ENCODE measurements around the gene FHIP2A.
"Not testable (repeated sequence)": the region's sequence is repeated elsewhere in the genome, so short reads cannot be mapped to it uniquely, and the experiment has no call there.

The FHIP2A gene

DNA sequence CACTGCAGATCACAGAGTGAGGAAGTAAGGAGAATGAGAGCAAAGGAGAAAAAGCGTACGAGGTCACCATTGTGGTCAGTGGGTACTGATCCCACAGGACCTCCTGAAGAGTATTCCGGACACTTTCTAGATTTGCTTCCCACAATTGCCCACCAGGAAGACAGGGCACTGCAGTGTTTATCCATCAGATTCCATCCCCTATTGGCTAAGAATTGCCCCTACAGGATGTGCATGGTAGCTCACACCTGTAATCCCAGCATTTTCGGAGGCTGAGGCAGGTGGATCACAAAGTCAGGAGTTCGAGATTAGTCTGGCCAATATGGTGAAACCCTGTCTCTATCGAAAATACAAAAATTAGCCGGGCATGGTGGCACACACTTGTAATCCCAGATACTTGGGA lies 5.3 kb upstream of the FHIP2A start:
- no peak for DNase-seq

- DNase-seq, result no peak
Measured at GRCh38 chr10:114819322-114819721, 2.3 kb upstream of the FHIP2A start.

GRCh38 chr10:114821915-114822443 lies 399 bp downstream of the FHIP2A start:
- no peak for DNase-seq

- DNase-seq, result peak; percentile 39
Measured at GRCh38 chr10:114822444-114823076, 980 bp downstream of the FHIP2A start.

GRCh38 chr10:114823077-114823463 lies 1.5 kb downstream of the FHIP2A start:
- DNase-seq, result no peak

GRCh38 chr10:114824391-114824790 lies 2.8 kb downstream of the FHIP2A start:
- peak; percentile 4 for DNase-seq

DNA sequence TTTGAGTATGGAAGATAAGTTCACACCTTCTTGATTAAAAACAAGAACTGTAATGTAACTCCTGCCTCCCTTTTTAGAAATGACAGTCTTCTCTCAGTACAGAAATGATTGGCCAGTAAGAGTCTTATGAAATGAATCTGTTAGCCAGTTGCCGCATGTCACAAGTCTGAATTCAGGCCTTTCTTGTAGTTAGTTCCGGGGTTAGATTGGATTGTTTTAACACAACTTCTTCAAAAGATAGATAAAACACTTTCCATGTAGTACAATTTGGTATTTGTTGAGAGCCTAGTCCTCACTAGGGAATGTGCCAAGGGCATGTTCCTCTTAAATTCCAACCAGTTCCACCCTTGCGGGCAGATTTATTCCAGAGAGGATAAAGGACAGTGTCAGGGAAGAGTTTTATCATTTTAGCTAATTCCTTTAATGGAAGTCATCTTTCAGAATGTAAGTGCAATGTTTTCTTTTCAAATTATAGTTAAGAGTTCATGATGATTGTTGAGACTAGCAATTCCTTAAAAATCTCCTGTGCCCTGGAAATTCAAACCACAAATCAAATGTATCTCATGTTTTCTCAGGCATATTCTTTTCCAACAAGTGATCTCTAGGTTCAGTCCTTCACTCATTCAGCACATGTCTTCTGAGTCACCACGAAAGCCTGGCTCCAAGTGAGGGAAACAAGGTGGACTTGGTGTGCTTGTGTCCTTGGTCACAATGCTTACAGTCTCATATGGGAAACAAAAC lies 4.1 kb downstream of the FHIP2A start:
- peak; percentile 80 for DNase-seq

DNA sequence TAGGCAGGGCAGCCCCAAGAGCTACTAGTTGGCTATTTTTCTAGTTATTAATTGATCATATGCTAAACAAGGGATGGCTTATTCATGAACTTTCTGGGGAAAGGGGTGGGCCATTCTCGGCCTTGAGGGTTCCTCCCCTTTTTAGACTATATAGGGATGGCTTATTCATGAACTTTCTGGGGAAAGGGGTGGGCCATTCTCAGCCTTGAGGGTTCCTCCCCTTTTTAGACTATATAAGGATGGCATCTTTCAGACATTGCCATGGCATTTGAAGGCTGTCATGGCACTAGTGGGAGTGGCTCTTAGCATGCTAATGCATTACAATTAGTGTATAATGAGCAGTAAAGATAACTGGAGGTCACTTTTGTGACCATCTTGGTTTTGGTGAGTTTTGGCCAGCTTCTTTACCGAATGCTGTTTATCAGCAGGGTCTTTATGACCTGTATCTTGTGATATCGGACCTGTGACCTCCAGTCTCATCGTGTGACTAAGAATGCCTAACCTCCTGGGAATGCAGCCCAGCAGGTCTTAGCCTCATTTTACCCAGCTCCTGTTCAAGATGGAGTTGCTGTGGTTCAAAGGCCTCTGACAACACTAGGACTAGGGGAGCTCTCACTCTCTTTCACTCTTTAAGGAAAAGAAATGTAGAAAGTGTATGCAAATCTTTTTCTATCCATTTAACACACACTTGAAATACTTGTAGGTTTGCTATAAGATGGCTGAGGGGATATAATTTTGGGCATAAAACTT lies 7.8 kb downstream of the FHIP2A start:
- no peak for DNase-seq

- DNase-seq, result no peak
Measured at GRCh38 chr10:114831186-114831867, 9.7 kb downstream of the FHIP2A start.

GRCh38 chr10:114837690-114838089 lies 16.1 kb downstream of the FHIP2A start:
- DNase-seq, result no peak

DNA sequence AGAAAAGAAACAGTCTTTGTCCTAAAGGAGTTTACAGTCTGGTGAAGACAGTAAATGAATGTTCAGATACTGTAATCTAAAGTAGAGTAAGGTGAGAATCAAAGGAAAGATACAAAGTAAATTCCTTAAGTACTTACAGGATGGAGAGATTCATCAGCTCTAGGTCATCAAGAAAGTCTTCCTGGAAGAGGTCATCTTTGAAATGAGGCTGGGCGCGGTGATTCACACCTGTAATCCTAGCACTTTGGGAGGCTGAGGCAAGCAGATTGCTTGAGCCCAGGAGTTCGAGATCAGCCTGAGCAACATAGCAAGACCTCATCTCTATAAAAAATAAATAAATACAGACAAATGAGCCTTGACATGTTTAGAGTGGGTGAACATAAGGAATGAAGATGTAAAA lies 18.3 kb downstream of the FHIP2A start:
- DNase-seq, result peak; percentile 26

GRCh38 chr10:114845978-114846693 lies 24.6 kb downstream of the FHIP2A start:
- DNase-seq, result no peak

- DNase-seq, result not testable (repeated sequence)
Measured at GRCh38 chr10:114847517-114847916, 25.9 kb downstream of the FHIP2A start.

DNA sequence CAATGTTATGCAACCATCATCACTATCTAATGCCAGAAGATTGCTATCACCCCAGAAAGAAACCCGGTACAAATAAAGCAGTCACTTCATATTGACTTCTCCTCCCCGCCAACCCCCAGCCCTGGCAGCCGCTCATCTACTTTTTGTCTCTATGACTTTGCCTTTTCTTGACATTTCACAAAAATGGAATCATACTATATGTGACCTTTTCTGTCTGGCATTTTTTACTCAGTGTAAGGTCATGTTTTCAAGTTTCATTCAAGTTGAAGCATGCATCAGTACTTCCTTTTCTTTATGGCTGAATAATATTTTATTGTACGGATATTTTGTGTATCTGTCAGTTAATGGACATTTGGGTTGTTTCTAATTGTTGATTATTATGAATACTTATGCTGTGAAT lies 28.1 kb downstream of the FHIP2A start:
- no peak for DNase-seq

GRCh38 chr10:114850126-114850525 lies 28.5 kb downstream of the FHIP2A start:
- no peak for DNase-seq

DNA sequence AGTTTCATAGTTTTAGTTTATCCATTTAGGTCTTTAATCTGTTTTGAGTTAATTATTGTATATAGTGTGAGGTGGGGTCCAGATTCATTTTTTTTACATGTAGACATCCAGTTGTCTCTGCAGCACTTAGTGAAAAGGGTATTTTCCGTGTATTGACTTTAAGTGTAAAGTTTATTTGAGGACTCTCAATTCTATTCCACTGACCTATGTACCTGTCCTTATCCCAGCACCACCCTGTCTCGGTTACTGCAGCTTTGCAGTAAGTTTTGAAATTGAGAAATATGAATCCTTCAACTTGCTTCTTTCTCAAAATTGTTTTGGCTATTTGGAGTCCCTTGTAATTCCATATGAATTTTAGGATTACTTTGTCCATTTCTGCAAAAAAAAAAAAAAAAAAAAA lies 29.8 kb downstream of the FHIP2A start:
- DNase-seq, result no peak

DNA sequence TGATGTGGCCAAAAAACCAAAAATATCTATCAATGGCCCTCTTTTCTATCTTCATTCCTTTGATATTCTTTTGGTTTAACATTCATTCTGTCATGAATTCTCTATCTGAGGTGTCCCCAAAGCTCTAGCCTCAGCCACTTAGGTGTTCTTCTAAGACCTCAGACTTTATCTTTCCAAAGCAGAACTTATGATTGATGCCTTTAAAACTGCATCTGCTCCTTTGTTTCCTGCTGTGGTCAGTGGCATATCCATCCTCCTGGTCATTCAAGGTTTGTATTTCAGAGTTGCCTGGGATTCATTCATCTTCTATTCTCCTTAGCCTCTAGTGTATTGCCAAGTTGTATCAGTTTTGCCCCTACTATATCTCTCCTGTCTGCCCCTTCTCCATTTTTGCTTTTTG lies 30.6 kb downstream of the FHIP2A start:
- DNase-seq, result no peak

DNA sequence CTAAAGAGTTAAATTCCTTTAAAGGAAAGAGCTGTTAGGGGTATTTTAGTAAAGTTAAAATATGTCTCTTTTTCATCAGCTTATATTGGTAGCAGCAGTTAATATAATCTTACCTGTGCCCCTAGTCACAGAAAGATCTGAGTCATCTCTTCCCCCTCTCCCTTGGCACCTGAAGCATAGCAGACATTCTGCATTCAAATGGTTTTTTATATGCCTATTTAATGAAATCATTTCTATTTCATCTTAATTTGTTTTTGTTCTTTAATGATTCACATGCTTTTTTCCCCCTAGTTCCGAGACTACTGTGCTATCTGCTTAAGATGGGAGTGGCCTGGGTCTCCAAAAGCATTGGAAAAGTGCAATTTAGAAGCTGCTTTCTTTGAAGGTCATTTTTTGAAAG lies 33.3 kb downstream of the FHIP2A start:
- no peak for DNase-seq

- DNase-seq, result peak; percentile 33
Measured at GRCh38 chr10:114855776-114856543, 34.4 kb downstream of the FHIP2A start.

GRCh38 chr10:114856544-114857287 lies 35.1 kb downstream of the FHIP2A start:
- peak; percentile 88 for DNase-seq

- not testable (repeated sequence) for DNase-seq
Measured at GRCh38 chr10:114857288-114857565, 35.6 kb downstream of the FHIP2A start.
